Endothelial cell of umbilical vein (primary cell): Measurements from ENCODE around the gene LRRC27. TPM values are rescaled to one million over a fixed set of nuclear protein-coding genes. Genes with fewer than 3 reads are reported as not detected.

Experiments used
- BruUV-seq: library from RNA; stranded (reverse); fragments of 400-500 nt; replicated peaks from 2 replicates; lab custom pipeline; 2021; lab: Mats Ljungman, UMichigan
- CTCF ChIA-PET: fragments of 300-600, 350-600 bp; sonication (Branson Sonifier 250); formaldehyde crosslinking; loops from one replicate; lab custom pipeline; 2021; ENCODE audit warnings: antibody characterized with exemption, inconsistent platforms; lab: Charles Lee
- POLR2A ChIA-PET: fragments of 300-600, 350-600 bp; sonication (Branson Sonifier 250); formaldehyde crosslinking; loops from one replicate; lab custom pipeline; 2021; ENCODE audit warnings: antibody characterized with exemption, inconsistent platforms; lab: Charles Lee
- DNase-seq: peaks from one replicate; pipeline ENCODE4 v3.0.0-alpha.2; 2011; ENCODE audit warnings: low read depth, low spot score
- FAIRE-seq: peaks from 2 replicates; lab custom pipeline; 2011; peaks lifted over from hg19 to GRCh38; lab: Jason Lieb, UNC
- H2AFZ ChIP-seq: 2 replicates; pipeline ENCODE4 v1.6.0; 2012; ENCODE audit warnings: low read depth, low read length, control low read depth, inconsistent platforms
- H3K27ac ChIP-seq: 2 replicates; pipeline ENCODE4 v1.5.1; 2011; ENCODE audit warnings: low read depth, mild to moderate bottlenecking, control low read depth, low read length, moderate library complexity; ENCODE audit not compliant: insufficient read depth
- H3K27me3 ChIP-seq, 2 experiments: 2 replicates each; pipeline versions ENCODE4 v1.6.0 to v1.6.1; 2011; ENCODE audit warnings: low read length in 2 of 2, mixed read lengths in 1 of 2; ENCODE audit not compliant: control insufficient read depth in 2 of 2, insufficient read depth in 2 of 2
- H3K36me3 ChIP-seq, 2 experiments: 2 replicates in 1 of 2; 3 replicates in 1 of 2; pipeline ENCODE4 v1.5.1; 2011; ENCODE audit warnings: low read length in 2 of 2, mild to moderate bottlenecking in 1 of 2, moderate library complexity in 1 of 2; ENCODE audit not compliant: control insufficient read depth in 2 of 2, insufficient read depth in 2 of 2; ENCODE audit errors: extremely low read depth in 1 of 2
- H3K4me1 ChIP-seq: 3 replicates; pipeline ENCODE4 v1.5.1; 2011; ENCODE audit warnings: mild to moderate bottlenecking, low read length; ENCODE audit not compliant: control insufficient read depth, insufficient read depth; ENCODE audit errors: extremely low read depth
- H3K4me2 ChIP-seq: 2 replicates; pipeline ENCODE4 v1.6.1; 2011; ENCODE audit warnings: low read length, control low read depth, mixed read lengths; ENCODE audit not compliant: insufficient read depth
- H3K4me3 ChIP-seq, 3 experiments: fragments of 200-600 bp in 1 of 3; sonication (generic), shearing (Covaris generic) in 1 of 3; replicated peaks in 1 of 3; 2 replicates each; pipeline ENCODE4 v1.5.1; 2011 to 2016; ENCODE audit warnings: control low read depth in 3 of 3, low read length in 3 of 3, mild to moderate bottlenecking in 2 of 3, inconsistent platforms in 1 of 3, low read depth in 1 of 3, moderate library complexity in 1 of 3; ENCODE audit not compliant: insufficient read depth in 1 of 3
- H3K79me2 ChIP-seq: 2 replicates; pipeline ENCODE4 v1.6.0; 2012; ENCODE audit warnings: low read length, inconsistent platforms; ENCODE audit not compliant: control insufficient read depth, insufficient read depth
- H3K9ac ChIP-seq: replicated peaks from 2 replicates; pipeline ENCODE3; 2011; ENCODE audit warnings: low read length, control low read depth; ENCODE audit not compliant: insufficient read depth; ENCODE audit errors: extremely low read depth
- H3K9me1 ChIP-seq: replicated peaks from 3 replicates; pipeline ENCODE4 v1.6.0; 2011; ENCODE audit warnings: mild to moderate bottlenecking, low read length; ENCODE audit not compliant: control insufficient read depth, insufficient read depth; ENCODE audit errors: extremely low read depth
- H3K9me3 ChIP-seq: replicated peaks from 2 replicates; pipeline ENCODE4 v1.5.1; 2012; ENCODE audit warnings: low read length, inconsistent platforms; ENCODE audit not compliant: control insufficient read depth, insufficient read depth
- H4K20me1 ChIP-seq: replicated peaks from 2 replicates; pipeline ENCODE3; 2011; ENCODE audit warnings: mild to moderate bottlenecking, low read length; ENCODE audit not compliant: control insufficient read depth, insufficient read depth; ENCODE audit errors: extremely low read depth
- CTCF ChIP-seq, 2 donors: IDR thresholded peaks; 1 replicate in 1 of 2; 2 replicates in 1 of 2; pipeline ENCODE4 v1.5.1; 2011; ENCODE audit warnings: low read length in 2 of 2, mild to moderate bottlenecking in 2 of 2, moderate library complexity in 2 of 2, control low read depth in 1 of 2, inconsistent platforms in 1 of 2, low read depth in 1 of 2; ENCODE audit not compliant: insufficient read depth in 1 of 2; ENCODE audit errors: extremely low read depth in 1 of 2
- EZH2 ChIP-seq: IDR thresholded peaks from 2 replicates; pipeline ENCODE4 v1.6.1; 2012; ENCODE audit warnings: borderline replicate concordance, low read depth, mild to moderate bottlenecking, moderate library complexity, low read length, inconsistent platforms; ENCODE audit not compliant: severe bottlenecking
- FOS ChIP-seq: IDR thresholded peaks from 2 replicates; pipeline ENCODE4 v1.6.1; 2011; ENCODE audit warnings: mild to moderate bottlenecking, low read length, moderate library complexity, borderline replicate concordance; ENCODE audit not compliant: insufficient read depth
- GATA2 ChIP-seq: IDR thresholded peaks from 2 replicates; pipeline ENCODE4 v1.7.0; 2011; ENCODE audit warnings: low read depth, mild to moderate bottlenecking, moderate library complexity, mixed read lengths, low read length; ENCODE audit not compliant: insufficient read length, insufficient read depth
- JUN ChIP-seq: IDR thresholded peaks from 2 replicates; pipeline ENCODE4 v1.6.1; 2011; ENCODE audit warnings: borderline replicate concordance, low read depth; ENCODE audit not compliant: insufficient read length, insufficient read depth
- MAX ChIP-seq: IDR thresholded peaks from 2 replicates; pipeline ENCODE4 v1.6.1; 2011; ENCODE audit not compliant: insufficient read depth, insufficient read length
- MYC ChIP-seq: IDR thresholded peaks from one replicate; pipeline ENCODE4 v1.6.1; 2011; ENCODE audit warnings: mild to moderate bottlenecking, low read depth, low read length
- POLR2A ChIP-seq: IDR thresholded peaks from 2 replicates; pipeline ENCODE4 v1.6.1; 2012; ENCODE audit warnings: low read depth, mild to moderate bottlenecking, control low read depth, low read length
- POLR2AphosphoS5 ChIP-seq: IDR thresholded peaks from 2 replicates; pipeline ENCODE4 v1.6.1; 2012; ENCODE audit warnings: low read depth, mild to moderate bottlenecking, control low read depth, low read length, moderate library complexity; ENCODE audit not compliant: insufficient read depth
- dilution Hi-C: fragments of 300-500 bp; cut with MboI; formaldehyde crosslinking; loops from one replicate; pipeline ENCODE4 v1.15.0; 2019; ENCODE audit warnings: low sequenced_read_pairs; ENCODE audit not compliant: extremely low pct_ligation_motif_present
- intact Hi-C: fragments of 100-400 bp; cut with micrococcal nuclease; formaldehyde crosslinking; loops from one replicate; pipeline ENCODE4 v1.10.0; 2022
- polyA plus RNA-seq, 4 experiments: library from polyadenylated mRNA; depleted of rRNA in 3 of 4; stranded (reverse) in 3 of 4; unstranded in 1 of 4; fragments of >200 nt; gene quantifications; 2 replicates each; pipeline versions ENCODE4 v1.2.1 to v1.2.3, GENCODE V29; 2011 to 2012; ENCODE audit warnings: missing spikeins in 1 of 4
- total RNA-seq: library from RNA; stranded (reverse); gene quantifications from 2 replicates; pipeline ENCODE4 v1.2.3, GENCODE V29; 2021

The LRRC27 gene
- total and polyA plus RNA-seq, 2 donors (not counting 3 experiments of a cell fraction or from before 2014, with no cell fraction given), result 8.3 to 13.6 TPM

- Histone ChIP-seq H3K9me1 (no peaks in the 10 kb centered on the region), H3K36me3 (peaks cover 0 to 5% of the 10 kb centered on the region in 2 experiments), H3K4me2 (no peak overlapping the region), H3K9ac (no peak overlapping the region), H4K20me1 (no peaks in the 10 kb centered on the region), H3K27ac (no peak overlapping the region), H3K27me3 (no peaks in the 10 kb centered on the region), H3K4me1 (peaks cover 21% of the 10 kb centered on the region), H3K4me3 (no peak overlapping the region), H3K79me2 (peaks cover 18% of the 10 kb centered on the region), H2AFZ (no peak overlapping the region), H3K9me3 (no peaks in the 10 kb centered on the region)
- CTCF ChIA-PET, result interaction anchor here (0.9 kb wide), 1 partner anchor 9 kb away, joined by 3 read pairs; no protein-coding TSS in a partner anchor
- dilution Hi-C loops (no loop called here), intact Hi-C loops (no loop called here)
- FAIRE-seq (no peak), DNase-seq (no peak)
- POLR2A ChIA-PET, result no interaction called here
- no peak for TF ChIP-seq FOS
- TF ChIP-seq POLR2AphosphoS5, result no peak
- no peak for TF ChIP-seq JUN
- no peak for TF ChIP-seq EZH2
- TF ChIP-seq MYC, result no peak
- no peak for TF ChIP-seq MAX
- TF ChIP-seq POLR2A, result no peak
- no peak for TF ChIP-seq GATA2
- no peak for TF ChIP-seq CTCF (IDR thresholded peaks at IDR 0.05; ENCODE audit: extremely low read depth in 1 of 2, insufficient read depth in 1 of 2, low read depth in 1 of 2, low read length in 2 of 2)
- BruUV-seq, result no TSS peak
Measured at GRCh38 chr10:132406750-132407149, 74.8 kb downstream of the LRRC27 start.
